Endothelial cell of umbilical vein (primary cell): ENCODE data around the gene CHRNA10. TPM values are rescaled to one million over a fixed set of nuclear protein-coding genes. Genes with fewer than 3 reads are reported as not detected.

Source experiments
- BruUV-seq: library from RNA; stranded (reverse); fragments of 400-500 nt; replicated peaks from 2 replicates; lab custom pipeline; 2021; lab: Mats Ljungman, UMichigan
- CTCF ChIA-PET: fragments of 300-600, 350-600 bp; sonication (Branson Sonifier 250); formaldehyde crosslinking; loops from one replicate; lab custom pipeline; 2021; ENCODE audit warnings: antibody characterized with exemption, inconsistent platforms; lab: Charles Lee
- POLR2A ChIA-PET: fragments of 300-600, 350-600 bp; sonication (Branson Sonifier 250); formaldehyde crosslinking; loops from one replicate; lab custom pipeline; 2021; ENCODE audit warnings: antibody characterized with exemption, inconsistent platforms; lab: Charles Lee
- DNase-seq: peaks from one replicate; pipeline ENCODE4 v3.0.0-alpha.2; 2011; ENCODE audit warnings: low read depth, low spot score
- FAIRE-seq: peaks from 2 replicates; lab custom pipeline; 2011; peaks lifted over from hg19 to GRCh38; lab: Jason Lieb, UNC
- H2AFZ ChIP-seq: 2 replicates; pipeline ENCODE4 v1.6.0; 2012; ENCODE audit warnings: low read depth, low read length, control low read depth, inconsistent platforms
- H3K27ac ChIP-seq: 2 replicates; pipeline ENCODE4 v1.5.1; 2011; ENCODE audit warnings: low read depth, mild to moderate bottlenecking, control low read depth, low read length, moderate library complexity; ENCODE audit not compliant: insufficient read depth
- H3K27me3 ChIP-seq, 2 experiments: 2 replicates each; pipeline versions ENCODE4 v1.6.0 to v1.6.1; 2011; ENCODE audit warnings: low read length in 2 of 2, mixed read lengths in 1 of 2; ENCODE audit not compliant: control insufficient read depth in 2 of 2, insufficient read depth in 2 of 2
- H3K36me3 ChIP-seq, 2 experiments: 2 replicates in 1 of 2; 3 replicates in 1 of 2; pipeline ENCODE4 v1.5.1; 2011; ENCODE audit warnings: low read length in 2 of 2, mild to moderate bottlenecking in 1 of 2, moderate library complexity in 1 of 2; ENCODE audit not compliant: control insufficient read depth in 2 of 2, insufficient read depth in 2 of 2; ENCODE audit errors: extremely low read depth in 1 of 2
- H3K4me1 ChIP-seq: 3 replicates; pipeline ENCODE4 v1.5.1; 2011; ENCODE audit warnings: mild to moderate bottlenecking, low read length; ENCODE audit not compliant: control insufficient read depth, insufficient read depth; ENCODE audit errors: extremely low read depth
- H3K4me2 ChIP-seq: 2 replicates; pipeline ENCODE4 v1.6.1; 2011; ENCODE audit warnings: low read length, control low read depth, mixed read lengths; ENCODE audit not compliant: insufficient read depth
- H3K4me3 ChIP-seq, 3 experiments: fragments of 200-600 bp in 1 of 3; sonication (generic), shearing (Covaris generic) in 1 of 3; replicated peaks in 1 of 3; 2 replicates each; pipeline ENCODE4 v1.5.1; 2011 to 2016; ENCODE audit warnings: control low read depth in 3 of 3, low read length in 3 of 3, mild to moderate bottlenecking in 2 of 3, inconsistent platforms in 1 of 3, low read depth in 1 of 3, moderate library complexity in 1 of 3; ENCODE audit not compliant: insufficient read depth in 1 of 3
- H3K79me2 ChIP-seq: 2 replicates; pipeline ENCODE4 v1.6.0; 2012; ENCODE audit warnings: low read length, inconsistent platforms; ENCODE audit not compliant: control insufficient read depth, insufficient read depth
- H3K9ac ChIP-seq: replicated peaks from 2 replicates; pipeline ENCODE3; 2011; ENCODE audit warnings: low read length, control low read depth; ENCODE audit not compliant: insufficient read depth; ENCODE audit errors: extremely low read depth
- H3K9me1 ChIP-seq: replicated peaks from 3 replicates; pipeline ENCODE4 v1.6.0; 2011; ENCODE audit warnings: mild to moderate bottlenecking, low read length; ENCODE audit not compliant: control insufficient read depth, insufficient read depth; ENCODE audit errors: extremely low read depth
- H3K9me3 ChIP-seq: replicated peaks from 2 replicates; pipeline ENCODE4 v1.5.1; 2012; ENCODE audit warnings: low read length, inconsistent platforms; ENCODE audit not compliant: control insufficient read depth, insufficient read depth
- H4K20me1 ChIP-seq: replicated peaks from 2 replicates; pipeline ENCODE3; 2011; ENCODE audit warnings: mild to moderate bottlenecking, low read length; ENCODE audit not compliant: control insufficient read depth, insufficient read depth; ENCODE audit errors: extremely low read depth
- EZH2 ChIP-seq: IDR thresholded peaks from 2 replicates; pipeline ENCODE4 v1.6.1; 2012; ENCODE audit warnings: borderline replicate concordance, low read depth, mild to moderate bottlenecking, moderate library complexity, low read length, inconsistent platforms; ENCODE audit not compliant: severe bottlenecking
- JUN ChIP-seq: IDR thresholded peaks from 2 replicates; pipeline ENCODE4 v1.6.1; 2011; ENCODE audit warnings: borderline replicate concordance, low read depth; ENCODE audit not compliant: insufficient read length, insufficient read depth
- MYC ChIP-seq: IDR thresholded peaks from one replicate; pipeline ENCODE4 v1.6.1; 2011; ENCODE audit warnings: mild to moderate bottlenecking, low read depth, low read length
- POLR2A ChIP-seq: IDR thresholded peaks from 2 replicates; pipeline ENCODE4 v1.6.1; 2012; ENCODE audit warnings: low read depth, mild to moderate bottlenecking, control low read depth, low read length
- POLR2AphosphoS5 ChIP-seq: IDR thresholded peaks from 2 replicates; pipeline ENCODE4 v1.6.1; 2012; ENCODE audit warnings: low read depth, mild to moderate bottlenecking, control low read depth, low read length, moderate library complexity; ENCODE audit not compliant: insufficient read depth
- dilution Hi-C: fragments of 300-500 bp; cut with MboI; formaldehyde crosslinking; loops from one replicate; pipeline ENCODE4 v1.15.0; 2019; ENCODE audit warnings: low sequenced_read_pairs; ENCODE audit not compliant: extremely low pct_ligation_motif_present
- intact Hi-C: fragments of 100-400 bp; cut with micrococcal nuclease; formaldehyde crosslinking; loops from one replicate; pipeline ENCODE4 v1.10.0; 2022
- polyA plus RNA-seq, 4 experiments: library from polyadenylated mRNA; depleted of rRNA in 3 of 4; stranded (reverse) in 3 of 4; unstranded in 1 of 4; fragments of >200 nt; gene quantifications; 2 replicates each; pipeline versions ENCODE4 v1.2.1 to v1.2.3, GENCODE V29; 2011 to 2012; ENCODE audit warnings: missing spikeins in 1 of 4
- total RNA-seq: library from RNA; stranded (reverse); gene quantifications from 2 replicates; pipeline ENCODE4 v1.2.3, GENCODE V29; 2021
- TF ChIP-seq, protein P1 (sequence below): IDR thresholded peaks from 2 replicates; pipeline ENCODE4 v1.6.1; 2011; ENCODE audit not compliant: insufficient read depth, insufficient read length
- TF ChIP-seq, protein P2 (sequence below), 2 donors: IDR thresholded peaks; 1 replicate in 1 of 2; 2 replicates in 1 of 2; pipeline ENCODE4 v1.5.1; 2011; ENCODE audit warnings: low read length in 2 of 2, mild to moderate bottlenecking in 2 of 2, moderate library complexity in 2 of 2, control low read depth in 1 of 2, inconsistent platforms in 1 of 2, low read depth in 1 of 2; ENCODE audit not compliant: insufficient read depth in 1 of 2; ENCODE audit errors: extremely low read depth in 1 of 2

CHRNA10 gene
- total and polyA plus RNA-seq, 2 donors (not counting 3 experiments of a cell fraction or from before 2014, with no cell fraction given), result 1.1 to 1.8 TPM

DNA sequence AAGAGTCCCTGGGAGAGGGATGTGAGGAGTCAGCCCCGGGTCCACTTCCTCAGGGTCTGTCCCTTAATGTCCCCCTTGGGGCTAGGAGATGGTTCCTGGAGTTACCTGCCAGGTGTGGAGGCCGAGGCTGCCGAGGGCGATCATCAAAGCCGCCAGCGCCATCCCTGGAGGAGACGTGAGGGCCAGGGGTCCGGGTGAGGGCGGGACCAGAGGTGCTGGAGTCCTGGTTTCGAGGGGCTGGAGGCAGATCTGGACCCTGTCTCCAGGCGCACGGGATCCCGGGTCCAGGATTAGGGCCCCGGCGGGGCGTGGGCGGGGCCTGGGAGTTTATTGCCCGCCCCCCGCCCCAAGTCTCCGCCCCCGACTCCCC lies 29.5 kb downstream of the CHRNA10 start, which contains the start of gene ART5:
ART5 (minus strand) TSS at position 292 of the 370 bp plus-strand sequence; CDS start at position 162, 130 bp downstream.
- POLR2A ChIA-PET, result no interaction called here
- peak within 1 kb of the TSS; percentile 21 for H2AFZ ChIP-seq
- DNase-seq (no peak), FAIRE-seq (no peak)
- CTCF ChIA-PET, result no interaction called here
- no peaks in the 10 kb centered on the region for H3K9me3 ChIP-seq
- peaks cover 4% of the 10 kb centered on the region in 2 experiments for H3K27me3 ChIP-seq
- H4K20me1 ChIP-seq, result no peaks in the 10 kb centered on the region
- BruUV-seq, result no TSS peak
- peak within 1 kb of the TSS; percentile 26 to 54 (median 28) for H3K4me3 ChIP-seq
- H3K36me3 ChIP-seq, result no peaks in the 10 kb centered on the region
- no peak within 1 kb of the TSS for H3K9ac ChIP-seq
- H3K79me2 ChIP-seq, result no peaks in the 10 kb centered on the region
- peaks cover 5% of the 10 kb centered on the region for H3K4me1 ChIP-seq
- intact Hi-C loops, result loop anchor here (10.0 kb wide), 1 partner anchor 707 kb away; no protein-coding TSS in a partner anchor
- TF ChIP-seq EZH2, result no peak
- TF ChIP-seq, protein P1, sequence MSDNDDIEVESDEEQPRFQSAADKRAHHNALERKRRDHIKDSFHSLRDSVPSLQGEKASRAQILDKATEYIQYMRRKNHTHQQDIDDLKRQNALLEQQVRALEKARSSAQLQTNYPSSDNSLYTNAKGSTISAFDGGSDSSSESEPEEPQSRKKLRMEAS, result no peak
- no peak for TF ChIP-seq MYC
- TF ChIP-seq POLR2AphosphoS5, result no peak
- TF ChIP-seq, protein P2, sequence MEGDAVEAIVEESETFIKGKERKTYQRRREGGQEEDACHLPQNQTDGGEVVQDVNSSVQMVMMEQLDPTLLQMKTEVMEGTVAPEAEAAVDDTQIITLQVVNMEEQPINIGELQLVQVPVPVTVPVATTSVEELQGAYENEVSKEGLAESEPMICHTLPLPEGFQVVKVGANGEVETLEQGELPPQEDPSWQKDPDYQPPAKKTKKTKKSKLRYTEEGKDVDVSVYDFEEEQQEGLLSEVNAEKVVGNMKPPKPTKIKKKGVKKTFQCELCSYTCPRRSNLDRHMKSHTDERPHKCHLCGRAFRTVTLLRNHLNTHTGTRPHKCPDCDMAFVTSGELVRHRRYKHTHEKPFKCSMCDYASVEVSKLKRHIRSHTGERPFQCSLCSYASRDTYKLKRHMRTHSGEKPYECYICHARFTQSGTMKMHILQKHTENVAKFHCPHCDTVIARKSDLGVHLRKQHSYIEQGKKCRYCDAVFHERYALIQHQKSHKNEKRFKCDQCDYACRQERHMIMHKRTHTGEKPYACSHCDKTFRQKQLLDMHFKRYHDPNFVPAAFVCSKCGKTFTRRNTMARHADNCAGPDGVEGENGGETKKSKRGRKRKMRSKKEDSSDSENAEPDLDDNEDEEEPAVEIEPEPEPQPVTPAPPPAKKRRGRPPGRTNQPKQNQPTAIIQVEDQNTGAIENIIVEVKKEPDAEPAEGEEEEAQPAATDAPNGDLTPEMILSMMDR (IDR thresholded peaks at IDR 0.05; ENCODE audit: extremely low read depth in 1 of 2, insufficient read depth in 1 of 2, low read depth in 1 of 2, low read length in 2 of 2), result no peak
- no peak for TF ChIP-seq JUN
- TF ChIP-seq POLR2A, result no peak
- dilution Hi-C loops, result no loop called here
- peak within 1 kb of the TSS; percentile 62 for H3K4me2 ChIP-seq
- no peak within 1 kb of the TSS for H3K27ac ChIP-seq
- no peaks in the 10 kb centered on the region for H3K9me1 ChIP-seq
